Measurements from ENCODE around the gene DLEU7. TPM values are rescaled to one million over a fixed set of nuclear protein-coding genes. Genes with fewer than 3 reads are reported as not detected.

Gene DLEU7
- total RNA-seq, 1 experiment from 2014 or later = not detected

GRCh38 chr13:50838031-50838430 is 5.5 kb downstream of the DLEU7 start:
- intact Hi-C loops (cut with micrococcal nuclease) = no loop called here
- no peak overlapping the region for H3K4me3 Mint-ChIP-seq (ENCODE audit: unreplicated experiment)
- H3K27me3 Mint-ChIP-seq (ENCODE audit: insufficient read depth, unreplicated experiment) = peaks cover 39% of the 10 kb centered on the region
- ChIA-PET POLR2A (no interaction called here), CTCF (interaction anchor here (1.0 kb wide), 1 partner anchor 54 kb away, joined by 4 read pairs; no protein-coding TSS in a partner anchor)
- H3K27ac Mint-ChIP-seq (ENCODE audit: low read depth, unreplicated experiment) = no peak overlapping the region
- no peaks in the 10 kb centered on the region for H3K36me3 Mint-ChIP-seq (ENCODE audit: insufficient read depth, unreplicated experiment)
- no TSS peak for BruUV-seq (replicated peaks)
- H3K4me1 Mint-ChIP-seq (ENCODE audit: insufficient read depth, unreplicated experiment) = no peaks in the 10 kb centered on the region
- TF ChIP-seq CTCF (IDR thresholded peaks at IDR 0.05; ENCODE audit: unreplicated experiment) = no peak
- H3K9me3 Mint-ChIP-seq (ENCODE audit: unreplicated experiment) = peaks cover under 1% of the 10 kb centered on the region
- no peak for DNase-seq (ENCODE audit: unreplicated experiment)

DNA sequence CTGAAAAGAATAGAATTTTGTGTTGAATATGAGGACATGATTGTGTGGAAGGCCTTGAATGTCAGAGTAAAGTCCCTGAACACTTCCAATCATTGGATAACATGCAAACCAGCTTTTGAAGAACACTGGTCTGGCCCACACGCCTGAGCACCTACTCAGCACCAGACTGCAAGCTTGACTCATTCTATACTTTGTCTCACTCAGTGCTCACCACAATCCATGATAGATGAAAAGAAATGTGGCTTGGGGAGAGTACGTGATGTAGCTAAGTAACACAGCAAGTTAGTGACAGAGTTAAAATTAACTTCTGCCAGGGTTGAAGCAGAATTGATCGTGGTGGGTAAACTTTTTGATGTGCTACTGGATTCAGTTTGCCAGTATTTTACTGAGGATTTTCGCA is 12.0 kb downstream of the DLEU7 start:
- Mint-ChIP-seq H3K36me3 (ENCODE audit: insufficient read depth, unreplicated experiment) (peaks cover 5% of the 10 kb centered on the region), H3K27me3 (ENCODE audit: insufficient read depth, unreplicated experiment) (peaks cover 12% of the 10 kb centered on the region), H3K9me3 (ENCODE audit: unreplicated experiment) (peaks cover 11% of the 10 kb centered on the region), H3K4me3 (ENCODE audit: unreplicated experiment) (no peak overlapping the region), H3K27ac (ENCODE audit: low read depth, unreplicated experiment) (no peak overlapping the region), H3K4me1 (ENCODE audit: insufficient read depth, unreplicated experiment) (no peaks in the 10 kb centered on the region)
- intact Hi-C loops (cut with micrococcal nuclease) = no loop called here
- TF ChIP-seq CTCF (IDR thresholded peaks at IDR 0.05; ENCODE audit: unreplicated experiment) = no peak
- no peak for DNase-seq (ENCODE audit: unreplicated experiment)
- BruUV-seq (replicated peaks) = no TSS peak
- ChIA-PET POLR2A (no interaction called here), CTCF (interaction anchor here (1.0 kb wide), 1 partner anchor 80 kb away, joined by 5 read pairs; no protein-coding TSS in a partner anchor)

DNA sequence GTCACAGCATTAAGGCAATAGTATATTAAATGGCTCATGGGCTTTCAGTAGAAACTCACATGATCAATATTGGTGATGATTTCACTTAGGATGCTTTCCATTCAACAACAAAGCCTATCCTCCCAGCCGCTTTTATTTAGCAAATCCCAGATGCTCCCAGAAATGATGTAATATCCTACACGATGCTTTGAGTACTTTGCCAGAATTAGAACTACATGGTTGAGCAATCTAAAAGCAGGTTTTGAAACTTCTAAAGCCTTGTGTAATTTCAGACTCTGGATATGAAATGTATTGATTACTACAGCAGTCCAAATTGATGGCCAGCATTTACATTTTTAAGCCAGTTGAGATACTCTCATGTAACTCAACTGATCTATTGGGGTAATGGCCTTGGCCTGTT is 13.6 kb downstream of the DLEU7 start:
- H3K4me1 Mint-ChIP-seq (ENCODE audit: insufficient read depth, unreplicated experiment) = no peaks in the 10 kb centered on the region
- peak; percentile 69 for DNase-seq (ENCODE audit: unreplicated experiment)
- no TSS peak for BruUV-seq (replicated peaks)
- no peak for TF ChIP-seq CTCF (IDR thresholded peaks at IDR 0.05; ENCODE audit: unreplicated experiment)
- H3K27me3 Mint-ChIP-seq (ENCODE audit: insufficient read depth, unreplicated experiment) = no peaks in the 10 kb centered on the region
- H3K4me3 Mint-ChIP-seq (ENCODE audit: unreplicated experiment) = no peak overlapping the region
- peaks cover 11% of the 10 kb centered on the region for H3K9me3 Mint-ChIP-seq (ENCODE audit: unreplicated experiment)
- ChIA-PET POLR2A (no interaction called here), CTCF (interaction anchor here (0.9 to 1.5 kb wide), 3 partner anchors 82 to 661 kb away, joined by 3 to 5 read pairs (median 4); no protein-coding TSS in a partner anchor)
- no peak overlapping the region for H3K27ac Mint-ChIP-seq (ENCODE audit: low read depth, unreplicated experiment)
- H3K36me3 Mint-ChIP-seq (ENCODE audit: insufficient read depth, unreplicated experiment) = peaks cover 5% of the 10 kb centered on the region
- intact Hi-C loops (cut with micrococcal nuclease) = no loop called here

- Mint-ChIP-seq H3K27ac (ENCODE audit: low read depth, unreplicated experiment) (no peak overlapping the region), H3K27me3 (ENCODE audit: insufficient read depth, unreplicated experiment) (no peaks in the 10 kb centered on the region), H3K36me3 (ENCODE audit: insufficient read depth, unreplicated experiment) (peaks cover 5% of the 10 kb centered on the region), H3K4me3 (ENCODE audit: unreplicated experiment) (no peak overlapping the region), H3K9me3 (ENCODE audit: unreplicated experiment) (peaks cover 11% of the 10 kb centered on the region), H3K4me1 (ENCODE audit: insufficient read depth, unreplicated experiment) (no peaks in the 10 kb centered on the region)
- intact Hi-C loops (cut with micrococcal nuclease) = no loop called here
- no TSS peak for BruUV-seq (replicated peaks)
- ChIA-PET CTCF (interaction anchor here (1.5 kb wide), 1 partner anchor 83 kb away, joined by 5 read pairs; no protein-coding TSS in a partner anchor), POLR2A (interaction anchor here (0.8 kb wide), 1 partner anchor 293 kb away, joined by 4 read pairs; no protein-coding TSS in a partner anchor)
- no peak for TF ChIP-seq CTCF (IDR thresholded peaks at IDR 0.05; ENCODE audit: unreplicated experiment)
- DNase-seq (ENCODE audit: unreplicated experiment) = no peak
These were observed 14.3 kb downstream of the DLEU7 start for GRCh38 chr13:50829226-50829625.
